ENCODE data around the gene KCNG1.

DNA sequence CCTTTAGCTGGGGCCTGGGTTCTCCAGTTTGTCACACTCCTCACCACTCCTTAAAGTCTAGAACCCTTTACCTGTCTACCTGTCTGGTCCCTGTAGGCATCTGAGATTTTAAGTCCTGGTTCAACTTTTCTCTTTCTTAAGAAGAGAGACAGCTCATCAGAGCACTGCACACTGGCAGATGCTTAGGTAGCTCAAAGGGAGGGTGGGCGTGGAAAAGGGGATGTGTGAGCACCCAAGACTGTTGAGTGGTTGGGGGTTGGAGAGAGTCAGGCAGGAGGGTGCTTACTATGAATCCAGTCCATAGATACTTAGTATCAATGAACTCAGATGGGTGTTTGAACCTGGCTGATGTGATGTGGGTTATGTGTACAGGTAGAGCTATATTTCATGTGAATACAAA is 6.6 kb upstream of the KCNG1 start:
- TF ChIP-seq CEBPZ (IDR thresholded peaks at IDR 0.05; ENCODE audit: low read length) (no peak), STAT5B (CRISPR knock-in tag; IDR thresholded peaks at IDR 0.05) (no peak), ZNF678 (CRISPR knock-in tag; IDR thresholded peaks at IDR 0.05) (no peak), POLR2A (IDR thresholded peaks at IDR 0.05; ENCODE audit: insufficient read depth in 1 of 2, low read depth in 2 of 2, low read length in 2 of 2) (no peak)
- TF ChIP-seq, protein P1, sequence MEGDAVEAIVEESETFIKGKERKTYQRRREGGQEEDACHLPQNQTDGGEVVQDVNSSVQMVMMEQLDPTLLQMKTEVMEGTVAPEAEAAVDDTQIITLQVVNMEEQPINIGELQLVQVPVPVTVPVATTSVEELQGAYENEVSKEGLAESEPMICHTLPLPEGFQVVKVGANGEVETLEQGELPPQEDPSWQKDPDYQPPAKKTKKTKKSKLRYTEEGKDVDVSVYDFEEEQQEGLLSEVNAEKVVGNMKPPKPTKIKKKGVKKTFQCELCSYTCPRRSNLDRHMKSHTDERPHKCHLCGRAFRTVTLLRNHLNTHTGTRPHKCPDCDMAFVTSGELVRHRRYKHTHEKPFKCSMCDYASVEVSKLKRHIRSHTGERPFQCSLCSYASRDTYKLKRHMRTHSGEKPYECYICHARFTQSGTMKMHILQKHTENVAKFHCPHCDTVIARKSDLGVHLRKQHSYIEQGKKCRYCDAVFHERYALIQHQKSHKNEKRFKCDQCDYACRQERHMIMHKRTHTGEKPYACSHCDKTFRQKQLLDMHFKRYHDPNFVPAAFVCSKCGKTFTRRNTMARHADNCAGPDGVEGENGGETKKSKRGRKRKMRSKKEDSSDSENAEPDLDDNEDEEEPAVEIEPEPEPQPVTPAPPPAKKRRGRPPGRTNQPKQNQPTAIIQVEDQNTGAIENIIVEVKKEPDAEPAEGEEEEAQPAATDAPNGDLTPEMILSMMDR (CRISPR knock-in tag; IDR thresholded peaks at IDR 0.05): no peak
- TF ChIP-seq, protein P2, sequence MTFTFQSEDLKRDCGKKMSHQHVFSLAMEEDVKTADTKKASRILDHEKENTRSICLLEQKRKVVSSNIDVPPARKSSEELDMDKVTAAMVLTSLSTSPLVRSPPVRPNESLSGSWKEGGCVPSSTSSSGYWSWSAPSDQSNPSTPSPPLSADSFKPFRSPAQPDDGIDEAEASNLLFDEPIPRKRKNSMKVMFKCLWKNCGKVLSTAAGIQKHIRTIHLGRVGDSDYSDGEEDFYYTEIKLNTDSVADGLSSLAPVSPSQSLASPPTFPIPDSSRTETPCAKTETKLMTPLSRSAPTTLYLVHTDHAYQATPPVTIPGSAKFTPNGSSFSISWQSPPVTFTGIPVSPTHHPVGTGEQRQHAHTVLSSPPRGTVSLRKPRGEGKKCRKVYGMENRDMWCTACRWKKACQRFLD (CRISPR knock-in tag; IDR thresholded peaks at IDR 0.05; ENCODE audit: borderline replicate concordance): no peak
